ENCODE results near the gene ABCB8.

- TF ChIP-seq CTCF (IDR thresholded peaks at IDR 0.05) (no peak), POLR2A (IDR thresholded peaks at IDR 0.05) (no peak), EP300 (IDR thresholded peaks at IDR 0.05) (no peak)
Measured at GRCh38 chr7:151033864-151034249, 5.6 kb downstream of the ABCB8 start.
